Caco-2 (cell line): ENCODE results near the gene BTBD9. TPM values are rescaled to one million over a fixed set of nuclear protein-coding genes. Genes with fewer than 3 reads are reported as not detected.

Experiments used
- BruUV-seq: library from RNA; stranded (reverse); fragments of 400-500 nt; replicated peaks from 2 replicates; lab custom pipeline; 2021; lab: Mats Ljungman, UMichigan
- CTCF ChIA-PET: fragments of 300-600 bp; sonication (Branson Sonifier 250); formaldehyde crosslinking; loops from one replicate; lab custom pipeline; 2022; ENCODE audit warnings: antibody characterized with exemption; lab: Charles Lee
- POLR2A ChIA-PET: fragments of 300-600 bp; sonication (Branson Sonifier 250); formaldehyde crosslinking; loops from one replicate; lab custom pipeline; 2022; ENCODE audit warnings: antibody characterized with exemption; lab: Charles Lee
- DNase-seq, 2 experiments: peaks; one replicate each; pipeline versions ENCODE4 v3.0.0 to v3.0.0-alpha.2; 2020 to 2022
- H3K27me3 ChIP-seq: replicated peaks from 2 replicates; pipeline ENCODE4 v1.6.0; 2011; ENCODE audit warnings: low read length; ENCODE audit not compliant: control insufficient read depth, insufficient read depth
- H3K36me3 ChIP-seq: 2 replicates; pipeline ENCODE4 v1.5.1; 2011; ENCODE audit warnings: low read length; ENCODE audit not compliant: control insufficient read depth, insufficient read depth
- H3K4me1 ChIP-seq: fragments of 250-450 bp; sonication (Bioruptor Pico); 2 replicates; pipeline ENCODE4 v1.5.1; 2020; ENCODE audit warnings: mild to moderate bottlenecking
- H3K4me3 ChIP-seq: 2 replicates; pipeline ENCODE4 v1.5.1; 2011; ENCODE audit warnings: low read depth, mild to moderate bottlenecking, control low read depth, low read length
- H3K9me3 ChIP-seq: fragments of 250-450 bp; sonication (Bioruptor Pico); 2 replicates; pipeline ENCODE4 v1.5.1; 2020; ENCODE audit warnings: mild to moderate bottlenecking, moderate library complexity
- H3K27ac Mint-ChIP-seq: one replicate; pipeline ENCODE4 v1.8.0; 2022; ENCODE audit warnings: mixed read lengths; ENCODE audit not compliant: unreplicated experiment
- H3K27me3 Mint-ChIP-seq: one replicate; pipeline ENCODE4 v1.8.0; 2022; ENCODE audit warnings: mixed read lengths; ENCODE audit not compliant: insufficient read depth, unreplicated experiment
- H3K36me3 Mint-ChIP-seq: one replicate; pipeline ENCODE4 v1.8.0; 2022; ENCODE audit warnings: mild to moderate bottlenecking, mixed read lengths; ENCODE audit not compliant: insufficient read depth, unreplicated experiment
- H3K4me1 Mint-ChIP-seq: one replicate; pipeline ENCODE4 v1.8.0; 2022; ENCODE audit warnings: low read depth, mixed read lengths; ENCODE audit not compliant: unreplicated experiment
- H3K4me3 Mint-ChIP-seq: one replicate; pipeline ENCODE4 v1.8.0; 2022; ENCODE audit warnings: mild to moderate bottlenecking, moderate library complexity, mixed read lengths; ENCODE audit not compliant: unreplicated experiment
- H3K9me3 Mint-ChIP-seq: one replicate; pipeline ENCODE4 v1.8.0; 2022; ENCODE audit warnings: mixed read lengths; ENCODE audit not compliant: unreplicated experiment
- intact Hi-C: fragments of 100-400 bp; cut with micrococcal nuclease; formaldehyde crosslinking; loops from one replicate; pipeline ENCODE4 v1.10.0; 2022; ENCODE audit not compliant: unreplicated experiment
- total RNA-seq: library from RNA; stranded (reverse); gene quantifications from 2 replicates; pipeline ENCODE4 v1.2.3, GENCODE V29; 2022
- TF ChIP-seq, protein P1 (sequence below), 2 experiments: fragments of 200-600 bp in 1 of 2; IDR thresholded peaks; 1 replicate in 1 of 2; 2 replicates in 1 of 2; pipeline versions ENCODE4 v1.5.1 to v1.8.0; 2011 to 2022; ENCODE audit warnings: antibody characterized with exemption in 1 of 2, control low read depth in 1 of 2, inconsistent platforms in 1 of 2, low read depth in 1 of 2, low read length in 1 of 2, mild to moderate bottlenecking in 1 of 2, moderate library complexity in 1 of 2; ENCODE audit not compliant: insufficient read depth in 1 of 2, severe bottlenecking in 1 of 2, unreplicated experiment in 1 of 2

The BTBD9 gene
- total RNA-seq, 1 experiment from 2014 or later = 19.6 TPM

DNA sequence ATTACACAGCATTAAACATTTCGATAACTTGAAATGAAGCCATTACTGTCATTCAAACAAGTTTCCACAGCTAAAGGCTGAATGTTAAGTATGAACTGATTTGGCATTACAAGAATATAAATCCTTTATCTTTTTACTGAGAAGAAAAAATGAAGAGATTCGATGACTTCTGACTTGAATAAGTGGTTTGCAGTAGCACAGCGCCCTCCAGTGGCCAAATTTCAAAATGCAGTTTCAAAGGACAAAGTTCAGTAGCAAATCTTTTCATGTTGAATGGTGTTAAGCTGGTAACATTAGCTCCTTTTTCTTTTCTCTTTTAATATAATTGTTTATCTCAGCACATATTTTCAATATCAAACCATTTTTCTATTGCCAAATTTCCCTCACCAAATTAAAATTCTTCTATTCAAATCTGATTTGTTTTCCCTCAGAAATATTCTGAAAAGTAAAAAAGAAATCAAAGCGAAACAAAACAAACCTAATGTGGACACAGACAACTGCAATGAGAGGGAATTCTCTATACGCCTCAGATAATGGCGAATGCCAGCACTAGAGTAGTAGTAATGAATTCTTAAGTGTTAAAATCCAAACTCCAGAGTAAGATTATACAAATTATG lies 145.7 kb downstream of the BTBD9 start:
- TF ChIP-seq, protein P1, sequence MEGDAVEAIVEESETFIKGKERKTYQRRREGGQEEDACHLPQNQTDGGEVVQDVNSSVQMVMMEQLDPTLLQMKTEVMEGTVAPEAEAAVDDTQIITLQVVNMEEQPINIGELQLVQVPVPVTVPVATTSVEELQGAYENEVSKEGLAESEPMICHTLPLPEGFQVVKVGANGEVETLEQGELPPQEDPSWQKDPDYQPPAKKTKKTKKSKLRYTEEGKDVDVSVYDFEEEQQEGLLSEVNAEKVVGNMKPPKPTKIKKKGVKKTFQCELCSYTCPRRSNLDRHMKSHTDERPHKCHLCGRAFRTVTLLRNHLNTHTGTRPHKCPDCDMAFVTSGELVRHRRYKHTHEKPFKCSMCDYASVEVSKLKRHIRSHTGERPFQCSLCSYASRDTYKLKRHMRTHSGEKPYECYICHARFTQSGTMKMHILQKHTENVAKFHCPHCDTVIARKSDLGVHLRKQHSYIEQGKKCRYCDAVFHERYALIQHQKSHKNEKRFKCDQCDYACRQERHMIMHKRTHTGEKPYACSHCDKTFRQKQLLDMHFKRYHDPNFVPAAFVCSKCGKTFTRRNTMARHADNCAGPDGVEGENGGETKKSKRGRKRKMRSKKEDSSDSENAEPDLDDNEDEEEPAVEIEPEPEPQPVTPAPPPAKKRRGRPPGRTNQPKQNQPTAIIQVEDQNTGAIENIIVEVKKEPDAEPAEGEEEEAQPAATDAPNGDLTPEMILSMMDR (IDR thresholded peaks at IDR 0.05; ENCODE audit: insufficient read depth in 1 of 2, low read depth in 1 of 2, low read length in 1 of 2, severe bottlenecking in 1 of 2, unreplicated experiment in 1 of 2) = peak; percentile 74 to 80
- Histone ChIP-seq H3K9me3 (no peaks in the 10 kb centered on the region), H3K4me1 (no peaks in the 10 kb centered on the region), H3K36me3 (no peaks in the 10 kb centered on the region), H3K27me3 (no peaks in the 10 kb centered on the region), H3K4me3 (no peak overlapping the region)
- ChIA-PET CTCF (interaction anchor here (0.6 to 1.4 kb wide), 7 partner anchors 9 to 874 kb away, joined by 3 to 12 read pairs (median 5); no protein-coding TSS in a partner anchor), POLR2A (no interaction called here)
- intact Hi-C loops = loop anchor here (1.0 to 10.0 kb wide), 5 partner anchors 77 to 703 kb away; no protein-coding TSS in a partner anchor
- no TSS peak for BruUV-seq
- Mint-ChIP-seq H3K4me1 (no peaks in the 10 kb centered on the region), H3K27me3 (no peaks in the 10 kb centered on the region), H3K9me3 (no peaks in the 10 kb centered on the region), H3K27ac (no peak overlapping the region), H3K4me3 (no peak overlapping the region), H3K36me3 (no peaks in the 10 kb centered on the region)
- DNase-seq = peak; percentile 62 to 73

DNA sequence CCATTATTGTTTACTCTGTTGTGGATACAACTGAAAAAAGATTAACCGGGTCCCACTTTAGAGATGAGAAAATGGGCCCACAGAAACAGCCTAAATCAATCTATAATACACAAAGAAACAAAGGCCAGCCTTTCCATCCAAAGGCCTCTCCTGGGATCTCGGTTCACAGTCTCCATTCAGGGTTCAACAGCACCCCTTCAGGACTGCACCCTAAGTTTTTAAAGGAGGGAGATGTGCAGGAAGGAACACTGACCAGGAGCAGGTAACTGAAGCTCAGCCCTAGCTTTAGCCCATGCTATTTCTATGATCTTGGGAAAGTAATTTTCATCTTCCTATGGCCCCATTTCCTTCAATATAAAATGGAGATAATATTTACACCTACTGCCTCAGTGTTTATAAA lies 147.7 kb downstream of the BTBD9 start:
- ChIA-PET CTCF (no interaction called here), POLR2A (no interaction called here)
- intact Hi-C loops = loop anchor here (2.0 to 10.0 kb wide), 2 partner anchors 307 to 457 kb away; no protein-coding TSS in a partner anchor
- H3K9me3 Mint-ChIP-seq = no peaks in the 10 kb centered on the region
- TF ChIP-seq, protein P1 (IDR thresholded peaks at IDR 0.05; ENCODE audit: insufficient read depth in 1 of 2, low read depth in 1 of 2, low read length in 1 of 2, severe bottlenecking in 1 of 2, unreplicated experiment in 1 of 2) = no peak
- H3K27me3 Mint-ChIP-seq = no peaks in the 10 kb centered on the region
- no peaks in the 10 kb centered on the region for H3K9me3 ChIP-seq
- H3K4me1 ChIP-seq = no peaks in the 10 kb centered on the region
- no peak overlapping the region for H3K27ac Mint-ChIP-seq
- H3K27me3 ChIP-seq = no peaks in the 10 kb centered on the region
- no peak overlapping the region for H3K4me3 ChIP-seq
- no peaks in the 10 kb centered on the region for H3K4me1 Mint-ChIP-seq
- no peaks in the 10 kb centered on the region for H3K36me3 ChIP-seq
- no peak overlapping the region for H3K4me3 Mint-ChIP-seq
- BruUV-seq = no TSS peak
- DNase-seq = no peak
- H3K36me3 Mint-ChIP-seq = no peaks in the 10 kb centered on the region

DNA sequence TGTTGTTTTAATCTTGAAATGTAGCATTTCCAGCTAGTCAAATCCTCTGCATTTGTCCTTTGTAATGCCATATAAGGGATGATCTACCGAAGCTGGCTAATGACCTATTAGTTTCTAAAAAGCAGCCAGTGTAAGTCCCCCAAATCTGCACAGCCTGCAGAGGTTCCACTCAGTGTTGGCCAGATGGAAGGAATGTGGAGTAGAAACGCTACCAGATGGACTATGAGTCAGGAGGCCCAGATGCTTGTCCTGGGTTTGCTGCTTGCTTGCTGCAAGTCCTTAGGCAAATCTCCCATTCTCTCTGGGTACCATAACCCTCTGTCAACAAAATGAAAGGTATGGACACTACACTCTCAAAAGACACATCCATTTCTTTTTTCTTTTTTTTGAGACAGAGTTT lies 149.8 kb downstream of the BTBD9 start:
- Mint-ChIP-seq H3K4me1 (no peaks in the 10 kb centered on the region), H3K27me3 (no peaks in the 10 kb centered on the region), H3K4me3 (no peak overlapping the region), H3K36me3 (no peaks in the 10 kb centered on the region), H3K9me3 (no peaks in the 10 kb centered on the region), H3K27ac (no peak overlapping the region)
- no TSS peak for BruUV-seq
- DNase-seq = no peak
- TF ChIP-seq, protein P1 (IDR thresholded peaks at IDR 0.05; ENCODE audit: insufficient read depth in 1 of 2, low read depth in 1 of 2, low read length in 1 of 2, severe bottlenecking in 1 of 2, unreplicated experiment in 1 of 2) = no peak
- Histone ChIP-seq H3K9me3 (no peaks in the 10 kb centered on the region), H3K36me3 (no peaks in the 10 kb centered on the region), H3K27me3 (no peaks in the 10 kb centered on the region), H3K4me1 (peaks cover 4% of the 10 kb centered on the region; the same call in 1 of the 2 replicates), H3K4me3 (no peak overlapping the region)
- intact Hi-C loops = loop anchor here (10.0 kb wide), 1 partner anchor 305 kb away; no protein-coding TSS in a partner anchor
- POLR2A ChIA-PET = no interaction called here
- CTCF ChIA-PET = no interaction called here
